Vagina (tissue), 2 donors: Measurements from ENCODE around the gene TSC22D4. TPM values are rescaled to one million over a fixed set of nuclear protein-coding genes. Genes with fewer than 3 reads are reported as not detected.
A peak's percentile ranks its signal among the peaks of the same experiment; 100 is the strongest.

Experiments used
- DNase-seq, 2 donors: peaks; one replicate each; pipeline ENCODE4 v3.0.0-alpha.2; 2017; ENCODE audit errors: extremely low spot score in 2 of 2
- H3K27ac ChIP-seq: fragments of 200-600 bp; sonication (generic); one replicate; pipeline ENCODE4 v1.5.1; 2019
- H3K27me3 ChIP-seq: fragments of 200-600 bp; sonication (generic); one replicate; pipeline ENCODE4 v1.5.1; 2019
- H3K36me3 ChIP-seq, 2 donors: fragments of 200-600 bp; sonication (generic); one replicate each; pipeline ENCODE4 v1.5.1; 2017 to 2019
- H3K4me1 ChIP-seq: fragments of 200-600 bp; sonication (generic); one replicate; pipeline ENCODE4 v1.5.1; 2019
- H3K4me3 ChIP-seq, 2 donors: fragments of 200-600 bp; sonication (generic); 1 replicate in 1 of 2; 2 replicates in 1 of 2; pipeline ENCODE4 v1.5.1; 2016 to 2019
- H3K9me3 ChIP-seq: fragments of 200-600 bp; sonication (generic); one replicate; pipeline ENCODE4 v1.5.1; 2019
- POLR2A ChIP-seq, 2 donors: fragments of 450-650 bp; IDR thresholded peaks; one replicate each; pipeline ENCODE4 v1.6.1; 2017; ENCODE audit warnings: antibody characterized with exemption in 2 of 2, mild to moderate bottlenecking in 2 of 2, moderate library complexity in 2 of 2
- POLR2AphosphoS5 ChIP-seq, 2 donors: sonication (generic); formaldehyde crosslinking; IDR thresholded peaks; one replicate each; pipeline ENCODE4 v1.9.0; 2017; ENCODE audit warnings: antibody characterized with exemption in 2 of 2, mild to moderate bottlenecking in 2 of 2, low read depth in 1 of 2; ENCODE audit not compliant: insufficient read depth in 1 of 2
- intact Hi-C: fragments of 100-400 bp; cut with DNase I; formaldehyde crosslinking; loops from one replicate; pipeline ENCODE4 v1.15.1; 2023
- total RNA-seq: library from RNA; depleted of rRNA; stranded (reverse); fragments of >200 nt; gene quantifications from one replicate; pipeline ENCODE4 v1.2.3, GENCODE V29; 2016
- TF ChIP-seq, protein P1 (sequence below), 3 experiments: fragments of 450-650 bp in 2 of 3; fragments of 200-600 bp in 1 of 3; sonication (generic) in 1 of 3; IDR thresholded peaks; one replicate each; pipeline ENCODE4 v1.5.1; 2017 to 2019; ENCODE audit warnings: antibody characterized with exemption in 3 of 3, mild to moderate bottlenecking in 2 of 3, moderate library complexity in 2 of 3

TSC22D4 gene
- total RNA-seq, 1 donor from 2014 or later, result 34.6 TPM

- H3K9me3 ChIP-seq, result no peaks in the 10 kb centered on the region
- peak overlapping the region; percentile 54 for H3K27ac ChIP-seq
- H3K4me1 ChIP-seq, result peaks cover 73% of the 10 kb centered on the region
- H3K36me3 ChIP-seq, result peaks cover 0 to 20% of the 10 kb centered on the region in 2 donors
- TF ChIP-seq POLR2A (IDR thresholded peaks at IDR 0.05), result no peak
- TF ChIP-seq, protein P1, sequence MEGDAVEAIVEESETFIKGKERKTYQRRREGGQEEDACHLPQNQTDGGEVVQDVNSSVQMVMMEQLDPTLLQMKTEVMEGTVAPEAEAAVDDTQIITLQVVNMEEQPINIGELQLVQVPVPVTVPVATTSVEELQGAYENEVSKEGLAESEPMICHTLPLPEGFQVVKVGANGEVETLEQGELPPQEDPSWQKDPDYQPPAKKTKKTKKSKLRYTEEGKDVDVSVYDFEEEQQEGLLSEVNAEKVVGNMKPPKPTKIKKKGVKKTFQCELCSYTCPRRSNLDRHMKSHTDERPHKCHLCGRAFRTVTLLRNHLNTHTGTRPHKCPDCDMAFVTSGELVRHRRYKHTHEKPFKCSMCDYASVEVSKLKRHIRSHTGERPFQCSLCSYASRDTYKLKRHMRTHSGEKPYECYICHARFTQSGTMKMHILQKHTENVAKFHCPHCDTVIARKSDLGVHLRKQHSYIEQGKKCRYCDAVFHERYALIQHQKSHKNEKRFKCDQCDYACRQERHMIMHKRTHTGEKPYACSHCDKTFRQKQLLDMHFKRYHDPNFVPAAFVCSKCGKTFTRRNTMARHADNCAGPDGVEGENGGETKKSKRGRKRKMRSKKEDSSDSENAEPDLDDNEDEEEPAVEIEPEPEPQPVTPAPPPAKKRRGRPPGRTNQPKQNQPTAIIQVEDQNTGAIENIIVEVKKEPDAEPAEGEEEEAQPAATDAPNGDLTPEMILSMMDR (IDR thresholded peaks at IDR 0.05), result no peak
- no peak for TF ChIP-seq POLR2AphosphoS5 (IDR thresholded peaks at IDR 0.05; ENCODE audit: insufficient read depth in 1 of 2, low read depth in 1 of 2)
- intact Hi-C loops, result loop anchor here (5.0 to 10.0 kb wide), 2 partner anchors 85 to 203 kb away; partner anchors contain the start of gene GNB2
- no peak overlapping the region for H3K4me3 ChIP-seq
- H3K27me3 ChIP-seq, result no peaks in the 10 kb centered on the region
- no peak for DNase-seq
These were observed 6.7 kb downstream of the TSC22D4 start for GRCh38 chr7:100472121-100472851.

DNA sequence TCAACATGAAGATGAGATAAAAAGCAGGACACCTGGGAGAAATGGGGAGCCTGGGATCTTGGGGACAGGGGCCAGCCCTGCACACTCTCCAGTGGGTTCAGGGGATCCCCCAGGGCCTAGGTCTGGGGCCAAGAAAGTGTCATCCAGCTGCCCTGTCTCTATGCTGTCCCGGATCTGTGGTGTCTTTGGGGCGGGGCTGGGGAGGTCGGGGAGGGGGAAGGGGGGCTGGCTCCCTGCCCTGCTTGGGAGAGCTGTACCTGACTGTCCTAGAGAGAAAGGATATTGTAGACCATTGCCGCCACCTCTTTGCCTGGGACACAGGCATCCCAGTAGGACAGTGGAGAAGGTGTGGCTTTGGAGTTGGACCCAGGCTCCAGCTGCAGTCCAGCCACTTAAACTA is 8.0 kb downstream of the TSC22D4 start:
- Histone ChIP-seq H3K4me3 (no peak overlapping the region), H3K4me1 (peaks cover 71% of the 10 kb centered on the region), H3K9me3 (no peaks in the 10 kb centered on the region), H3K27ac (no peak overlapping the region), H3K27me3 (no peaks in the 10 kb centered on the region), H3K36me3 (peaks cover 0 to 20% of the 10 kb centered on the region in 2 donors)
- no peak for DNase-seq
- intact Hi-C loops, result loop anchor here (5.0 to 10.0 kb wide), 2 partner anchors 86 to 204 kb away; partner anchors contain the start of gene GNB2
- no peak for TF ChIP-seq POLR2A (IDR thresholded peaks at IDR 0.05)
- TF ChIP-seq POLR2AphosphoS5 (IDR thresholded peaks at IDR 0.05; ENCODE audit: insufficient read depth in 1 of 2, low read depth in 1 of 2), result no peak
- TF ChIP-seq, protein P1 (IDR thresholded peaks at IDR 0.05), result no peak

DNA sequence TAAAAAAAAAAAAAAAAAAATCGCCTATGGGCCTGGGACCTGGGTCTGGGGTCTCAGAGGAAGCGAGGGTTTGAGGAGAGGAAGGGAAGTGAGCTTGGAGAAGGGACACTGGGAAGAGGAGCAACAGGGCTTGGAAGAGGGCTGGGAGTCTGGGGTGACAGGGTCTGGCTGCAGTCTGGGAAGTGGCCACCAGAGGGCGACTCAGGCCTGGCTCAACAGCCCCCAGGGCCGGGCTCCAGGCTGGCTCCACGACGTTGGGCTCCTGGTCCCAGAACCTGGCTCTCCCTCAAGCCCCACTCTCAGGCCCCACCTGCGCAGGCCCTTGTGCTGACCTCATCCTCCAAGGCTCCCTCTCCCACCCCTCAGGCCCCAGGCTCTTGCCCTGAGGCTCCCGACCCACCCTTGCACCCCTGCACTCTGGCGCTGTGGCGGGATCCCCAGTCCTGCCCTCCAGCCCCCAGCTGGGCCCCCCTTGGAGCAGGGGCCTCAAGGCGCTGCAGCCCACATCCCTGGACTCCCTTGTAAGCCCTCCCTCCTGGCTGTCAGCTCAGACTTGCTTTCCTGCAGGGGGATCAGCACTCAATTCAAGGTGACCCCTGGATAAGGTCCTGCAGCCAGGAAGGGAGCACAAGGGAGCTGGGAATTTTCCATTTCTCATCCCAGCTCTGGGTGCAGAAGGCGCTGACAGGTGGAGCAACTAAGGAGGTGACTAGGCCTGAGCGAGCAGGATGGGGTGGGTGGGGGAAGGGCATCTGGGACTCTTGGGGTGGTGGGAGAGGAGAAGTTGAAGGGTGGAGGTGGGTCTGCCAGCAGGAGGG is 9.6 kb downstream of the TSC22D4 start:
- peak overlapping the region; percentile 42 for H3K27ac ChIP-seq

GRCh38 chr7:100467638-100468373 is 11.2 kb downstream of the TSC22D4 start:
- Histone ChIP-seq H3K4me1 (peaks cover 47% of the 10 kb centered on the region), H3K9me3 (no peaks in the 10 kb centered on the region), H3K27ac (peak overlapping the region; percentile 17), H3K4me3 (no peak overlapping the region), H3K36me3 (peaks cover 0 to 6% of the 10 kb centered on the region in 2 donors), H3K27me3 (no peaks in the 10 kb centered on the region)
- TF ChIP-seq, protein P1 (IDR thresholded peaks at IDR 0.05), result no peak
- TF ChIP-seq POLR2A (IDR thresholded peaks at IDR 0.05) (no peak), POLR2AphosphoS5 (IDR thresholded peaks at IDR 0.05; ENCODE audit: insufficient read depth in 1 of 2, low read depth in 1 of 2) (no peak)
- DNase-seq, result no peak
- intact Hi-C loops, result loop anchor here (5.0 kb wide), 1 partner anchor 224 kb away; the partner anchor contains the start of gene GIGYF1

More for the DNA sequence above, 9.6 kb downstream of the TSC22D4 start:
- Histone ChIP-seq H3K9me3 (no peaks in the 10 kb centered on the region), H3K4me1 (peaks cover 62% of the 10 kb centered on the region), H3K27me3 (no peaks in the 10 kb centered on the region), H3K4me3 (no peak overlapping the region), H3K36me3 (peaks cover 0 to 20% of the 10 kb centered on the region in 2 donors)
- no peak for DNase-seq
- TF ChIP-seq POLR2AphosphoS5 (IDR thresholded peaks at IDR 0.05; ENCODE audit: insufficient read depth in 1 of 2, low read depth in 1 of 2), result no peak
- no peak for TF ChIP-seq POLR2A (IDR thresholded peaks at IDR 0.05)
- TF ChIP-seq, protein P1 (IDR thresholded peaks at IDR 0.05), result peak; percentile 95 to 98 (median 96)
- intact Hi-C loops, result loop anchor here (5.0 to 10.0 kb wide), 3 partner anchors 88 to 223 kb away; partner anchors contain the start of genes GIGYF1 and GNB2
